Transverse colon (tissue), 4 donors: ENCODE data around the gene CFAP46. TPM values are rescaled to one million over a fixed set of nuclear protein-coding genes. Genes with fewer than 3 reads are reported as not detected.

ENCODE experiments used
- DNase-seq: peaks from one replicate; pipeline ENCODE4 v3.0.0-alpha.2; 2019
- H3K27ac ChIP-seq, 4 donors: fragments of 200-600 bp; sonication (generic); 2 replicates each; pipeline ENCODE4 v1.5.1; 2016 to 2018; ENCODE audit warnings: inconsistent platforms in 4 of 4
- H3K27me3 ChIP-seq: fragments of 200-600 bp; sonication (generic); 2 replicates; pipeline ENCODE4 v1.5.1; 2017; ENCODE audit warnings: inconsistent platforms
- H3K36me3 ChIP-seq, 4 donors: fragments of 200-600 bp; sonication (generic); 2 replicates each; pipeline ENCODE4 v1.5.1; 2017 to 2019; ENCODE audit warnings: inconsistent platforms in 4 of 4
- H3K4me1 ChIP-seq, 4 donors: fragments of 200-600 bp; sonication (generic); 2 replicates each; pipeline ENCODE4 v1.5.1; 2017 to 2020; ENCODE audit warnings: inconsistent platforms in 4 of 4
- H3K4me3 ChIP-seq, 4 donors: fragments of 200-600 bp; sonication (generic); 1 replicate in 1 of 4; 2 replicates in 3 of 4; pipeline versions ENCODE4 v1.5.1 to v1.6.1; 2017 to 2019; ENCODE audit warnings: inconsistent platforms in 4 of 4
- H3K9me3 ChIP-seq, 2 donors: fragments of 200-600 bp; sonication (generic); 2 replicates each; pipeline ENCODE4 v1.5.1; 2017 to 2019; ENCODE audit warnings: inconsistent platforms in 2 of 2
- CTCF ChIP-seq, 5 experiments: fragments of 200-600 bp in 3 of 5; fragments of 450-650 bp in 2 of 5; sonication (generic) in 3 of 5; IDR thresholded peaks; 1 replicate in 2 of 5; 2 replicates in 3 of 5; pipeline ENCODE4 v1.5.1; 2016 to 2017; ENCODE audit warnings: antibody characterized with exemption in 5 of 5, inconsistent platforms in 3 of 5, mild to moderate bottlenecking in 2 of 5, moderate library complexity in 1 of 5
- EP300 ChIP-seq: sonication (generic); formaldehyde crosslinking; IDR thresholded peaks from one replicate; pipeline ENCODE4 v1.6.1; 2017; ENCODE audit warnings: antibody characterized with exemption, low read depth
- POLR2A ChIP-seq: fragments of 450-650 bp; IDR thresholded peaks from one replicate; pipeline ENCODE4 v1.6.1; 2016; ENCODE audit warnings: antibody characterized with exemption, mild to moderate bottlenecking, moderate library complexity
- POLR2AphosphoS5 ChIP-seq, 3 donors: sonication (generic); formaldehyde crosslinking; IDR thresholded peaks; one replicate each; pipeline ENCODE4 v1.6.1; 2016; ENCODE audit warnings: antibody characterized with exemption in 3 of 3
- WGBS, 2 donors: methylation state at CpG; one replicate each; pipeline ENCODE4 v1.1.5; 2018; ENCODE audit warnings: low coverage in 1 of 2; 5-methylcytosine and 5-hydroxymethylcytosine counted together
- in situ Hi-C, 4 donors: fragments of 200-750 bp; cut with MboI; loops; one replicate each; pipeline versions ENCODE4 v1.15.0 to v1.15.1; 2017; ENCODE audit warnings: low sequenced_read_pairs in 3 of 4, low pct_ligation_motif_present in 1 of 4, low pct_unique_long_range_greater_than_20kb in 1 of 4
- intact Hi-C: fragments of 100-400 bp; cut with DNase I; formaldehyde crosslinking; loops from one replicate; pipeline ENCODE4 v1.15.1; 2023; ENCODE audit warnings: low total_unique reads
- total RNA-seq, 4 donors: library from RNA; depleted of rRNA; stranded (reverse); fragments of >200 nt; gene quantifications; one replicate each; pipeline ENCODE4 v1.1.0, GENCODE V29; 2016

CFAP46 gene
- total RNA-seq, 4 donors from 2014 or later = not detected

DNA sequence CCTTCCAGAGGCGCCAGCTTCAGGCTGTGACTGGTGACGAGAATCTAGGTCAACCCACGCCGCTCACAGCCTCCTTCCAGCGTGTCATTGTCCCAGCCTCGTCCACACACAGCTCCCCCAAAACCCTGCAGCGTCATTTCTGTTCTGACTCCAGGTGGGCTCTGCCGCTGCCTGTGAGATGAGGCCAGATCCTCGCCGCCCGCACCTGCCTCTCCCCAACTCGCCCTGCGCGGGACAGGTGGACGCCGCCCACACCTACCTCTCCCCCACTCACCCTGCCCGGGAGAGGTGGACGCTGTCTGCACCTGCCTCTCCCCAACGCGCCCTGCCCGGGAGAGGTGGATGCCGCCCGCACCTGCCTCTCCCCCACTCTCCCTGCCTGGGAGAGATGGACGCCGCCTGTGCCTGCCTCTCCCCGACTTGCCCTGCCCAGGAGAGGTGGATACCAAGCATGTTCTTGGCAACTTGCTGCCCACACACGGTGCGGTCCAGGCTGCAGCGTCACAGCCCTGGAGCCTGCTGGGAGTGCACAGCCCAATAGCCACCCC, 32.0 kb upstream of the CFAP46 start:
- H3K4me1 ChIP-seq = no peaks in the 10 kb centered on the region
- H3K4me3 ChIP-seq = no peak overlapping the region
- TF ChIP-seq EP300 (no peak), POLR2A (no peak), CTCF (IDR thresholded peaks at IDR 0.05) (no peak), POLR2AphosphoS5 (IDR thresholded peaks at IDR 0.05) (no peak)
- in situ Hi-C loops (no loop called here), intact Hi-C loops (no loop called here)
- no peaks in the 10 kb centered on the region for H3K36me3 ChIP-seq
- no peak overlapping the region for H3K27ac ChIP-seq
- DNase-seq = no peak
- H3K9me3 ChIP-seq = no peaks in the 10 kb centered on the region
- H3K27me3 ChIP-seq = peaks cover 71% of the 10 kb centered on the region
- WGBS, 2 donors = 43% methylated on average over 29 of the region's 29 CpGs; no CpG with 5 or more reads in 1 of the 2 donors

DNA sequence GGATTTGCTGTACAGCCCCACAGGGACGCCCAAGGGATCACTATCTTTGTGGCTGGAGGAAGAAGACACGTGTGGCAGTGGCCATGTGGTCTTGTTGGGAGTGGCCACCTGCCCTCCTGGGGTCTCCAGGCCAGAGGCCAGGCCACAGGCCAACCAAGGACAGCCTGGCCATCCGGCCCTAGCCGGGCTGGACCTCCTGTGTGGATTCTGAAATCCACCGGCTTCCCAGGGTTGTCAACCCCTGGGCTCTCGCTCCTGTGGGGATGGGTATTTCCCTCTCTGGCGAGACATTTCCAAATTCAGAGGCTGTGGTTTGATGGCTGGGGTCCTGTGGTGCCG, 31.5 kb upstream of the CFAP46 start:
- H3K27ac ChIP-seq = no peak overlapping the region
- no peaks in the 10 kb centered on the region for H3K9me3 ChIP-seq
- DNase-seq = no peak
- in situ Hi-C loops = no loop called here
- no peaks in the 10 kb centered on the region for H3K4me1 ChIP-seq
- no peak overlapping the region for H3K4me3 ChIP-seq
- H3K27me3 ChIP-seq = peaks cover 71% of the 10 kb centered on the region
- no peaks in the 10 kb centered on the region for H3K36me3 ChIP-seq
- intact Hi-C loops = no loop called here
- TF ChIP-seq CTCF (IDR thresholded peaks at IDR 0.05) = no peak
- no peak for TF ChIP-seq POLR2AphosphoS5 (IDR thresholded peaks at IDR 0.05)
- TF ChIP-seq EP300 = no peak
- 33% methylated on average over 3 of the region's 8 CpGs; no CpG with 5 or more reads in 1 of the 2 donors for WGBS, 2 donors

DNA sequence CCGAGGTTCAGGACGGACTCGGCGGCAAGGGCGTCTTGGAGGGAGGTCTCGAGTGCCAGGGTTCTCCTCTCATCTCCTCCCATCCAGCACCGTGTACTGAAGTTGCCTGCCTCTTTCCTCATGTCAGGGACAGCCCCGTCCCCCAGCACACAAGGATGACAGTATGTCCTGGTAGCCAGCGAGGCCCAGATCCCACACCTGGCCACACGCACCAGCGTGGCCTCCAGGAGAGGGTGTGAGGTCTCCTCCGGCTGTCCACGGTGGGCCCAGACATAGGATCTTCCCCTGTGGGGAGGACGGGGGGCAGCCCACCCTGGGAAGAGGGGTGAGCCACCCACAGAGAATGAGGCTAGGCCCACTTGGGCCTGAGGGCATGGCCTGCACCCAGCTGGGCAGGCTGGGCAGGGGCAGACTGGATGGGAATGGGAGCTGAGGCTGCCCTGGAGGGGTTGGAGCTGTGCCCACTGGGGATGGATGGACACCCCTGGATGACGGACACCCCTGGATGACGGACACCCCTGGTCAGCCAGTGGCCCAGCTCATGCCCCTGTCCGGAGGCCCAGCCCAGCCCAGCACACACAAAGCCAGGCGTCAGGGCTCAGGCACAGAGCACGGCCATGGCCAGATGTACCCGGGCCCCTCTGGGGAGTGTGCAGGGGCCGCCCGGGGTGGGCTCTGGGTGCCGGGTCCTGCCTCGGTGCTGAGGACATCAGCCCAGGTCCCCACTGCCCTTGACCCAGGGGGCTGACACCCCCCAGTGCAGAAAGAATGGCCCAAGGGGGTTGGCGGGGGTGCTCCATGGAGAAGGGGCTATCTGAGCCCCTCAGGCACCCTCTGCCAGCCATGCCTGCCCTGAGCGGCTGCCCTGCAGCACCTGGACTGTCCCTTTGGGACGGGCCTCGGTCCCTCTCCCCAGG, 30.9 kb upstream of the CFAP46 start:
- TF ChIP-seq POLR2A (no peak), CTCF (IDR thresholded peaks at IDR 0.05) (no peak), EP300 (no peak), POLR2AphosphoS5 (IDR thresholded peaks at IDR 0.05) (no peak)
- in situ Hi-C loops (no loop called here), intact Hi-C loops (no loop called here)
- peaks cover 71% of the 10 kb centered on the region for H3K27me3 ChIP-seq
- no peak overlapping the region for H3K27ac ChIP-seq
- no peak overlapping the region for H3K4me3 ChIP-seq
- H3K9me3 ChIP-seq = no peaks in the 10 kb centered on the region
- no peaks in the 10 kb centered on the region for H3K36me3 ChIP-seq
- WGBS, 2 donors = 85% methylated on average over 27 of the region's 28 CpGs; no CpG with 5 or more reads in 1 of the 2 donors
- DNase-seq = no peak
- no peaks in the 10 kb centered on the region for H3K4me1 ChIP-seq

GRCh38 chr10:132972149-132972985, 30.0 kb upstream of the CFAP46 start:
- Histone ChIP-seq H3K4me1 (no peaks in the 10 kb centered on the region), H3K27me3 (peaks cover 71% of the 10 kb centered on the region), H3K36me3 (no peaks in the 10 kb centered on the region), H3K9me3 (no peaks in the 10 kb centered on the region), H3K4me3 (no peak overlapping the region), H3K27ac (no peak overlapping the region)
- 78 to 100% methylated on average over 1 to 22 of the region's 26 CpGs for WGBS, 2 donors
- in situ Hi-C loops (no loop called here), intact Hi-C loops (no loop called here)
- no peak for DNase-seq
- TF ChIP-seq CTCF (IDR thresholded peaks at IDR 0.05) (no peak), EP300 (no peak), POLR2A (no peak), POLR2AphosphoS5 (IDR thresholded peaks at IDR 0.05) (no peak)
